Measurements from ENCODE around the gene PRR20G.
"Not testable (repeated sequence)": the region's sequence is repeated elsewhere in the genome, so short reads cannot be mapped to it uniquely, and the experiment has no call there.

PRR20G gene

DNA sequence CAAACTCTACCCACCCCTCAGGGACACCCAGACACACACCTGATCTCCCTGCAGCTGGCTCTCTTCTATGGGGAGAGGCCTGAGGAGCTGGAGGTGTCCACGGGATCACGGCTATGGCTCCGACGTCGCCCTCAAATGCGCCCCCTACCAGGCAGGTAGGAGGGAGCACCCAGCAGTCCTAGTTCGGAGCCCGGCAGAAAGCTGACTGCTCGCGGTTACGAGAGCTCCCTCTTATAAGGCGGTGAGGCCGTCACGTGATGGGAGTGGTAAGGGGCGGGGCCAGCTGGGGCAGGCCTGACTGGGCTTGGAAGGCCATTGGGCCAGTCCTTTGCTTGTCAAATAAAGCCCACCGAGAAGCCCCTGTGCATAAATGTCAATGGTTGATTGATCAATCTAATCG lies at the start of gene PRR20G:
Gene PRR20G, minus strand, starts transcription at position 207 of the 400 bp plus-strand sequence. CDS start 681 bp downstream, outside the sequence.
- intact Hi-C loops (cut with DNase I), result no loop called here
- DNase-seq, result no peak

DNA sequence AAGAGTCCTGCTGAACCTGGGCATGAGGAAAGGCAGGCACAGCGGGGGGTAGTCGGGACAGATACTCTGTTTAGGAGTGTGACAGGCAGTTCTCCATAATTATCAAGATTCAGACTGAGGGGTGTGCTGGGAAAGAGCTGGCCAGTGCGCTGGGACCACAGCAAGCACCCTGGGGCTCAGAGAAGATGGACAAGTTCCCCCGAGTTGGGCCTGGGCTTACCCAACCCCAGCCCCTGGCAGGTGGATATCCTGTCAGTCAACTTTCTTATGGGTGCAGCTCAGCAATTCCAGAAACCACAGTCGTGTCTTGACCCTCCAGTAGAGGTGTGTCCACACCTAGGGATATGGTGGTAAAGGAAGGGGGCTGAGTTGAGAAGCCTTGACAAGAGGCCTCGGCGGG lies 49.2 kb upstream of the PRR20G start:
- DNase-seq, result no peak
- intact Hi-C loops (cut with DNase I), result no loop called here

DNA sequence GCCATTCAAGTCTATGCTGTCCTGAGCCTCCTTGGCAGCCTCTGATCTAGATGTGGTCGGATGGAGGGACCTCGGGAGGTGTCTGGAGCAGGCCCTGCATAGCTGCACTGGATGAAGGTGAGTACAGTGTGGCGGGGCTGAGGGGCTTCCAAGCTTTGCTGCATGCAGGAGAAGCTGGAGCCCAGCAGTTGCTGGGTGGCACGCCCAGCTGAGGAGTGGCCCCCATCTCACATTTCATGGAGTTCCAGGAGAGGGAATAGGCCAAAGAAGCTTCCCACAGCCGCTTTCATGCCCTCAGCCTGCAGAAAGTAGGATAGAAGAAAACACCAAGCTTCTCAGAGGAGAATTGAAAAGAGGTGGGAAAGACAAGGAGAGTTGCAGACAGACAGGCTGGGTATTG lies 48.3 kb upstream of the PRR20G start:
- intact Hi-C loops (cut with DNase I), result no loop called here

DNA sequence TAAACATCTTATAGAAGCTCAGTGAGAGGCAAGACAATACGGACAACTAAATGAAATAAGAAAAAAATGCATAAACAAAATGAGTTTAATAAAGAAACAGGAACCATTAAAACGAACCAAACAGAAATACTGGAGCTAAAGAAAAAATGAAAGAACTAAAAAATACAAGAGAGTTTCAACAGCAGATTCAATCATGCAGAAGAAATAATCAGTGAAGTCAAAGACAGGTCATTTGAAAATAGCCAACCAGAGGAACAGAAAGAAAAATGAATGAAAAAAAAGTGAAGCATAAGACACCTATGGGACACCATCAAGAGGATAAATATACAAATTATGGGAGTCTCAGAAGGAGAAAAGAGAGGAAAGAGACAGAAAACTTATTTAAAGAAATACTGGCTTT lies 42.5 kb upstream of the PRR20G start:
- intact Hi-C loops (cut with DNase I), result no loop called here
- DNase-seq, result no peak

More for the DNA sequence above, 48.3 kb upstream of the PRR20G start:
- peak in 1 of 42 donors; percentile 22 for DNase-seq

DNA sequence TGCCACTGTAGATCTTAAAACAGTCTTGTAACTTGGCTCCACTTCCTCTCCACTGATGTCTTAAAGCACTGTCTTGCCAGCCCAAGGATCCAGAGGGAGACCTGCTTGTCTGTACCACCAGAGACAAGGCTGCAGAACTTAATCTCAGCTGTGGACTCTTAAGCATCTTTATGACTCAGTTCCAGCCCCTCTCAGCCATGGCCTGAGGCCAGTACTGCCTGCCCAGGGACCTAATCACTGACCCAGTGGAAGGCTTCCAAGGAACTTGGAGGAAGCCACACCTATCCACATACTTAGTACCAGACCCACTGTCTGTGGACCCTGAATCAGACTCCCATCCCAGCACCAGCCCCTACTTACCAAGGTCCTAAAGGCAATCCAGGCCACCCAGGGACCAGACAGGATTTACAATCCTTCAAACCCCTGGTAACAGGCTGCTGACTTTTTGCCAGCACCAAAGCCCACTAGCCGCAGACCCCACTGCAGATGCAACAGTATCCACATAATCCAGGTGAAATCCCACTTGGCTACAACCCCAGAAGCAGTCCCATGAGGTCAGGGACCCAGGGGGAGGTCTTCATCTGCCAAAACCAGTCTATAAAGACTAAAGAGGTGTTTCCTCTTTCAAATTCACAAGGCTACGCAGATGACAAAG lies 41.9 kb upstream of the PRR20G start:
- intact Hi-C loops (cut with DNase I), result no loop called here
- DNase-seq, result no peak

DNA sequence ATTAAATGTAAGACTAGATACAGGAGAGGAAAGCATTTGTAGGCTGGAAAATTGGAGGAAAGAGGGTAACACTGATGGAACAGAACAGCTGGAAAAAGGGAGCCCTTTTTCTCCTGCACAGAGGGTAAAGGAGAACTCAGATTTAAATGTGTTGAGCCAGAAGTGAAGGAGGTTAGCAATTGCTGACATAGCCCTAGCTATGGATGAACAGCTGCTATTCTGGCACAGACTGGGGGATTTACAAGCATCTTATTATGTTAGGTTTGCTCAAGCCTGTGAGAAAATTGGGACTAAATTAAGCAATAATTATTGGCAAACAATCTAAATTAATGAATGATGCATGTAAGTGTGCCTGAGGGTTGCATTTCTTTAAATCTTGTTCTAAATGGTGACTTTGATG lies 40.6 kb upstream of the PRR20G start:
- DNase-seq, result no peak
- intact Hi-C loops (cut with DNase I), result no loop called here

DNA sequence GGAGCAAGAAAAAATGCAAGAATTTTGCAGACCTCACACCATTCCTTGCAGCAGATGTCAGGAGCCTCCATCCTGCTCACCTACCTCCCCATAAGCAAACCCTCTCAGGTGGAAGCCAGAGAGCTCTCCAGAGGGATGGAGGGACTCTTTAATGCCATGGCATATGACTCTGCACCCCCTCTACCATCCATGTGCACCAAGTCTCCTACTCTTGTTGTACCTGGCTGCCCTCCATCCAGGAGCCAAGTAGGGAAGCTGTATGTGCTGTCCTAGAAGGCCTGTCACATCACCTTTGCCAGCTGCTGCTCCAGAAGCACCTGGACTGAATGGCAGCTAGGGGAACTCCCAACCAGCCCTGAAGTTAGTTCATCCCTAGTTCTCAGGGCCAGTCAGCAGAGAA lies 38.5 kb upstream of the PRR20G start:
- intact Hi-C loops (cut with DNase I), result no loop called here
- DNase-seq, result no peak

DNA sequence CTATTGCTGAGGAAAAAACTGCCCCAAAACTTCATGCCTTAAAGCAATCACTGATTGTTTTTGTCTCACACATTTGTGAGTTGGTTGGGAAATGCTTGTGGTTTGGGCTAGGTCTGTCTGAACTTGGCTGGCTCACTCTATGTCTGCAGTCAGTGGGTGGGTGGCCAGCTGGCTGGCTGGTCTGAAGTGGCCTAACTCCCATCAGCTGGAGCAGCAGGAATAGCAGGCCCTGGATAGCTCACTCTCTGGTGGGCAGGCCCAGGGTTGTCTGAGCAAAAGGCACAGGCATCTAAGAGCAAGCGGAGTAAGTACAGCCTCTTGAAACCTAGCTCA lies 37.7 kb upstream of the PRR20G start:
- DNase-seq, result no peak

DNA sequence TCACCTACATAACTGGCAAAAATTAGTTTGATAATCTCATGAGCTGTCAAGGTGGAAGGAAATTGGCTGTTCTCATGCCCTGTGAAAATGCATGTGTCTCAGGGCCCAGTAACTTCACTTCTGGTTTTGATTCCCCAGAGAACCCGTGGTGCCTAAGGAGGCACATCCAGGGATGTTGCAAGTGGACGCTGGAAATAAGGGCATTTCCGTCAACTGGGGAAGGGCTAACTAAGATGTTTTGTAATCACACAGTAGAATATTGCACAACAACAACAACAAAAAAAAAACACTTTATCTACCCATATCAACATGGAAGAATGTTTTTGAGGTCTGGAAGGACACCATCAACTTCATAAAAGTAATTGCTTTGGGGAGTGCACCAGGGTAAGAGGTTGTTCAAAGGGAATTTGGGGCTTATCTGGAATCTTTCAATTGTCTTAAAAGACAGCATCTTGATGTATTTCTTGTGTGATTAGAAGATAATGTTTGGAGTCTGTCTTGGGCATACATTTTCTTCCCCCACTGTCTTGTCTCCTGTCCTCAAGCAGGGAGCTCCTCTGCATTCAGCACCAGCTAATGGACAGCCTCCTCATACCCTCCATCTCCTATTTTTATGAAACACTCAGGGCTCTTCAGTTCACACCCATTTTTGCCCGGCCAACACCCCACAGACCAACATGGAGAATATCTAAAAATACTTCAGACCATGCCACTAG lies 37.2 kb upstream of the PRR20G start:
- intact Hi-C loops (cut with DNase I), result no loop called here
- no peak for DNase-seq

More for the DNA sequence above, 37.7 kb upstream of the PRR20G start:
- intact Hi-C loops (cut with DNase I), result no loop called here

DNA sequence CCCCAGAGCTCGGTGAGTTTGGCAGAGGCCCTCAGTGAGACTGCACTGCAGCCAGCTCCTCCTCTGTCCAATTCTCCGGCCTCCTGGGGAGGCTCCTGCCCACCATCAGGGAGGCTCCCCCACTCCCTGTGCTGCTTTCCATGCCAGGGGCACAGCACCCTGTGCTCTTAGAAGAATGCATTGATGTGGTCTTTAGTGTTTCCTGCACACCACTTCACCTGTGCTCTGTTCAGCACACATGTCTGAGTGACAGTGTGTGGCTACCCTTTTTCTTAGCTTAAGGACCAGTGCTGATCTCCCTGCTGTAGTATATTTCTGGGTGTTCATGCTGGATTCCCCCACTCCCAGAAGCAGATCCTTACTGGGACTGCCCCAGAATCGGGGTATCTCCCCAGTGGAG lies 36.2 kb upstream of the PRR20G start:
- intact Hi-C loops (cut with DNase I), result no loop called here
- DNase-seq, result no peak

DNA sequence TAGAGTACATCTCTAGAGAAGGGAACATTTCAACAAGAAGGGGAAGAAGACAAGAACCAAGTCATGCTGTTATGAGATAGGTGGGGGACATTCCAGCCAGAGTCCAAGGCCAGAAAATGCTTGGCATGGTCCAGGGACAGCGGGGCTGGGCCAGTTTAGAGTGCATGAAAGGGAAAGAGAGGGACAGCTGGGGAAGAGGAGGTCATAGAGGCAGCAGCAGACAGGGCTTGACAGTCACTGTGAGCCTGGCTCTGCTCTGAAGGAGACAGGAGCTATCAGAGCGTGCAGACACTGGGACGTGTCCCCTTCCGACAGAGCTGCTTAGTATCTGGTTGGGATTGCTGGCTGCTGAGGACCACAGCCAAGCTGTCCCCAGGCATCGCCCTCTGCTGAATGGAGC lies 35.7 kb upstream of the PRR20G start:
- intact Hi-C loops (cut with DNase I), result no loop called here
- no peak for DNase-seq

DNA sequence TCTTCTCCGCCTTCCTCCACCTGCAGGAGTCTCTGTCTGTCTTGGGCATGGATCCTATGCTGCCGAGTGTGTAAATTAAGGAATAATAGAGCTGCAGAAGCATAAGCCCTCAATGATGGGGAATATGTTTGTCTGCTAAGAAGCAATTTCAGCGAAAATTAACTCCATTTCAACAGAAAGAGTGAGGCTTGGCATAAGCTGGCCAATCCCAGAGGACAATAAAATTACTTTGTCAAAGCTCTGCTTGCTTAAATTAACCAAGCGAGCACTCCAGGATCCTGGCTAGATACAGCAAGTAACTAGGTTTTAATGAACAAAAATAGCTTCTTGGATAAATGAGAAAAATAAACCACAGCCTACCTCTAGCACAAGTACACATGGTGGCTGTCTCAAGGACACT lies 33.5 kb upstream of the PRR20G start:
- no peak for DNase-seq
- intact Hi-C loops (cut with DNase I), result no loop called here

DNA sequence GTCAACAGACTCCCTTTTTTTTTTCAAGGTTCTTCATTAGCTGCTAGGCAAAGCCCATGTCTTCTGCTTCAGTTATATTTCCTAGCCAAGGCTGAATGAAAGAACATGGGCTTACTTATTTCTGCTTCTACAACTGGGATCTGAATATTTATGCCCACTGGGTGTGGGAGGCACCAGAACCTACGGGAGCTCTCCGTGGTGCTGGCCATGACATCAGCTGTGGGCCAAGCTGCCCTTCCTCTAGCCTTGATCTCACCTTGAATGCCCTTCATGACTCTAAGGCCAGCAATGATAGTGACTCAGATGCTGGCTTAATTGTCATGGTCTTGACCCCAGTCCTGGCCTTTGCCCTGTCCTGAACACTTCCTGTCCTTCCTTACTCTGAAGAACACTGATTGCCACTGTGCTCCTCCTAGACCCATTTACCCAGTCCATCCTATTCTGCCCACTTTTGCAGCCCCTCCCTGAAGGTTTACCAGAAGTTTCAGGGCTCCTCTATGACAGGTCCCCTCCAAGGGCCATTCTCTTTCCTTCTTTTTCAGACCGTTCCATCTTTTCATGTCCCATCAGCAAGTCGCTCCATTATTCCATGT lies 32.8 kb upstream of the PRR20G start:
- intact Hi-C loops (cut with DNase I), result no loop called here
- DNase-seq, result no peak

DNA sequence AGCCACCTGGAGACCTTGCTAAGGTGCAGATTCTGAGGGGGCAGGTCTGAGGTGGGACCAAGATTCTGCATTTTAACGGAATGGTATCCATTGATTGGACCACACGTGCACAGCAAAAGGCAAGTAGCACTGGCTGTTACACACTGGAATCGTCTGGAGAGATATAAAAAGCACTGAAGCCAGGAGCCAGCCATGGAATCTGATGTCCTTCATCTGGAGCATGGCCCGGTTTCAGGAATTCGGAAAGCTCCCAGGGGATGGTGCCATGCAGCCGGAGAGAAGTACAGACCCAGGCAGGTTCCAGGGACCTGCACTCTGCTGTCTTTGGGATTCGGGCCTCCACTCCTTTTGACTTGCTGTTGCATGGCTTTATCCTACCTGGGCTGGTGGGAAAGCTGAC lies 28.8 kb upstream of the PRR20G start:
- no peak for DNase-seq
- intact Hi-C loops (cut with DNase I), result no loop called here

DNA sequence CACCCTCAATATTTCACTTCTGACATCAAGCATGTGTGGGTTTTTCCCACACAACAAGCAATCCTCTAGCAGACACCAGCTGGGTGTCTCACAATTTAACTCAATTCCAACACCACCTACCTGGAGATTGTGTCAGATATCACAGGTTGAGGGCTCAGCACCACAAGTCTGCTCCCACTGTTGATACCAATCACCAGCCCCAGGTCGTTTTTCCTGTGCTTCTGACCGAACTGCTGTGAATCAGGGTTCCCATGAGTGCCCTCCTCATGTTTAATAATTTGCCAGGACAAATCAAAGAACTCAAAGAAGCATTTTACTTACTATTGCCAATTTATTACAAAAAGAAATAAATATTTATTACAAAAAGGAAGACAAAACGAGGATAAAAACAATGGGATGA lies 25.0 kb upstream of the PRR20G start:
- intact Hi-C loops (cut with DNase I), result no loop called here
- DNase-seq, result no peak

DNA sequence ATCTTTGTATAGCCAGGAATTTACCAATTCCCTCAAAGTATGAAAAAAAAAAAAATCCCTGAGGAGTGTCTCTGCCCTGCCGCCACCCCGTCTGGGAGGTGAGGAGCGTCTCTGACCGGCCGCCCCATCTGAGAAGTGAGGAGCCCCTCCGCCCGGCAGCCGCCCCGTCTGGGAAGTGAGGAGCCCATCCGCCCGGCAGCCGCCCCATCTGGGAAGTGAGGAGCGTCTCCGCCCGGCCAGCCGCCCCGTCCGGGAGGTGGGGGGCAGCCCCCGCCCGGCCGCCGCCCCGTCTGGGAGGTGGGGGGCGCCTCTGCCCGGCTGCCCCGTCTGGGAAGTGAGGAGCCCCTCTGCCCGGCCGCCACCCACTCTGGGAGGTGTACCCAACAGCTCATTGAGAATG lies 21.0 kb upstream of the PRR20G start:
- DNase-seq; intact Hi-C loops (cut with DNase I): not testable (repeated sequence)

DNA sequence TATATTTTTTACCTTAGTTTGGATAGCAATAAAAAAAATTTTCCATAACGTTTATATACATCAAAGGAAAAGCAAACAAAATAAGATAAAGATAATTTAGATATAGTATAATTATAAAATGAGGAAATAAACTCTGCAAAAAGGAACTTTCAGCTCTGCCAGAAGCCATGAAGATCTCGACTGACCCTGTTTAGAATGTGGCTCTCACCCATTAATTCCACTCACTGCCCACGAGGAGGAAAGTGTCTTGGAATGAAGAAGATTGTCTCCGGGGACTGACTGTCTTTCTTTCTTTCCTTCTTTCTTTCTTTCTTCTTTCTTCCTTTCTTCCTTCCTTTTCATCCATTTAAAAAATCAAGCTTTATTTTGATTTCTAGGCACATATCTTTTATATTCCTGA lies 20.1 kb upstream of the PRR20G start:
- DNase-seq, result no peak
- intact Hi-C loops (cut with DNase I), result no loop called here

DNA sequence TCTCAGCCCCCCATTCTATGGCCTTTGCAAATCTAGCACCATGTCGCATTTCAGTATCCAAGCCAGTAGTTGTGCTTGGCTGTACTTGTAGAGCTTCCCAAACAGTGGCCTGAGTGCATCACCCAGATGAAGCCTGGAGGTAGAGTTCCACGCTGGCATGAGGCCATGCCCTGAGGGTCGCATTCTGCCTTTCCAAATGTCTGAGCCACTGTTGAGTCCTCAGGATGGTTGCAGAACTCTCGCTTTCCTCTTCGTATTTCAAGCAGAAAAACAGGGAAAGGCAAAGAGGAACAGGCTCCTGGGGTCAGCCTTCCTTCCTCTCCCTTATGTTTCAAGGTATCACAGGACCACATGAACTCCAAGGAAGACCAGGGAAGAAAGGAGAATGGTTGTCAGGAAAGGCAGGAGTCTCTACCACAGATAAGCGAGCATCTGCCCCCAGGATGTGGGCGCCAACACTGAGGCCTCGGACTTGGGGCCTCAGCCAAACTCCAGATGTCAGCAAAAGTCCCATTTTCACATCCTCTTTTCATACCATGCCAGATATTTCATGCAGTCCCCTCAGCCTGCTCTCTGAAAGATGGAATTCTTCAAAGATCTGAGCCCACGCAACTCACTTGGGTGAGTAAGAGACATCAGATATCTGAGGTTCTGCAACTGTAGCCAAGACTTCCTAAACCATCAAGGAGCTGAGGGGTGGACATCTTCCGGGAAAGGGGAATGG lies 19.4 kb upstream of the PRR20G start:
- peak in 6 of 42 donors; percentile 13 to 37 (median 22) for DNase-seq
- intact Hi-C loops (cut with DNase I), result no loop called here

DNA sequence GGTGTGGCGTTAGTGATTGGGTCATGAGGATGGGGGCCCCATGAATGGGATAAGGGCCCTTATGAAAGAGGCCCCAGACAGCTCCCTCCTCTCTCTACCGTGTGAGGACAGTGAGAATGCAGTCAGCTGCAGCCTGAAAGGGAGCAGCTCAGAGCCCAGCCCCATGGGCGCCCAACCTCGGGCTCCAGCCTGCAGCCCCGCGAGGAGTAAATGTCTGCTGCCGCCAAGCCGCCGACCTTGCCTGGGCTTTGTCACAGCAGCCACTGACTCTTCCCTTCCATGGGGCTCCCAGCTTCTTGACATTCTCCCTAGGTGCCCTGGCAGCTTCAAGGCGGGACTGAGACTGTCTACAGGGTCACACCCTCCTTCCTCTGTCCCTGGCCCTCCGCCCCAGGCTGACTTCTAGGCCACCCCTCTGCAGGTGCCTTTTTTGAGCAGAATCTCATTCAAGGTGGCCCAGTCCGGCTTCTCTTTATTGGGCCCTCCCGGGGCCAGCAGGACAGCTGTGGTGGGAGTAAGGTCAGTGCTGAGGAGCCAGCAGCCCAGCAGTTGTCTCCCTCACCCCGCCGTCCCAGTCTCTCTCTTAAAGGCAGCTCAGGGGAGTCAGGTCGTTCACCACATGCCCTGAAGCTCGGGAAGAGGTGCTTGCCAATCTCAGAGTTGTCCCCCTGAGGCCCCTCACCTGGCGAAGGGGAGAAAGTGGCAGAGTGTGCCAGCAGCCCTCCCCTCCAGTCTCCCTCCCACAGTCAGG lies 18.7 kb upstream of the PRR20G start:
- intact Hi-C loops (cut with DNase I), result no loop called here
- no peak for DNase-seq
